HUES6 (cell line): ENCODE measurements around the gene PRKACB.

Source experiments
- H3K27ac ChIP-seq: 2 replicates; pipeline ENCODE4 v1.7.0; 2013; ENCODE audit warnings: low read depth, mild to moderate bottlenecking, low read length, inconsistent platforms
- H3K27me3 ChIP-seq: 2 replicates; pipeline ENCODE4 v1.6.1; 2013; ENCODE audit warnings: low read length; ENCODE audit not compliant: control insufficient read depth, insufficient read depth
- H3K36me3 ChIP-seq: 2 replicates; pipeline ENCODE4 v1.6.1; 2013; ENCODE audit warnings: low read length; ENCODE audit not compliant: control insufficient read depth, insufficient read depth
- H3K4me1 ChIP-seq: 2 replicates; pipeline ENCODE4 v1.6.1; 2013; ENCODE audit warnings: low read length; ENCODE audit not compliant: control insufficient read depth, insufficient read depth
- H3K4me3 ChIP-seq: 2 replicates; pipeline ENCODE4 v1.5.1; 2013; ENCODE audit warnings: low read depth, low read length
- H3K9ac ChIP-seq: one replicate; pipeline ENCODE4 v1.6.1; 2013; ENCODE audit warnings: mild to moderate bottlenecking, low read length
- H3K9me3 ChIP-seq: 2 replicates; pipeline ENCODE4 v1.6.1; 2013; ENCODE audit warnings: low read depth, low read length; ENCODE audit not compliant: control insufficient read depth, insufficient read depth

Gene PRKACB

DNA sequence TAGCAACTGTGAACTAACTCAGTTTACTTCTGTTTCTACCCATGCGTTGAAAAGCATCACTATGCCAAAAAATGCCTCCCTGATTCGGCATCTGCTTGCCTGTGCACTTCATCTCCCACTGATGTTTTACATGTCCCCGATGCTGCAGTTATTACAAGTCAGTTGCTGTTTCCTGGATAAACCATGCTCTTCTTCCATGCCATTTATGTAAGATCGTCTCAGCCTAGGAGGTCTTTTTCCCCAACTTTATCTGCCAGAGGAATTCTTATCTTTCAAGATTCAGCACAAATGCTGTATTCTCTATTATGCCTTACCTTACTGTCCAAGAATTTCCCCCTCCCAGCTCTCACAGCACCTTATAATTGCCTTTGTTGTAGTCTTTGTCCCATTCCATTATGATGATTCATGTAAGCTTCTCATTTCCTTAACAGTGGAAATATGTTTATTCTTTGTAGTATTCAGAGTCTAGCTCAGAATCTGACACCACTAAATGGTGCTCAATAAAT, 30.0 kb downstream of the PRKACB start:
- Histone ChIP-seq H3K4me1 (peaks cover 8% of the 10 kb centered on the region), H3K9me3 (no peaks in the 10 kb centered on the region), H3K27me3 (no peaks in the 10 kb centered on the region), H3K36me3 (no peaks in the 10 kb centered on the region), H3K4me3 (no peak overlapping the region), H3K9ac (no peak overlapping the region), H3K27ac (no peak overlapping the region)

DNA sequence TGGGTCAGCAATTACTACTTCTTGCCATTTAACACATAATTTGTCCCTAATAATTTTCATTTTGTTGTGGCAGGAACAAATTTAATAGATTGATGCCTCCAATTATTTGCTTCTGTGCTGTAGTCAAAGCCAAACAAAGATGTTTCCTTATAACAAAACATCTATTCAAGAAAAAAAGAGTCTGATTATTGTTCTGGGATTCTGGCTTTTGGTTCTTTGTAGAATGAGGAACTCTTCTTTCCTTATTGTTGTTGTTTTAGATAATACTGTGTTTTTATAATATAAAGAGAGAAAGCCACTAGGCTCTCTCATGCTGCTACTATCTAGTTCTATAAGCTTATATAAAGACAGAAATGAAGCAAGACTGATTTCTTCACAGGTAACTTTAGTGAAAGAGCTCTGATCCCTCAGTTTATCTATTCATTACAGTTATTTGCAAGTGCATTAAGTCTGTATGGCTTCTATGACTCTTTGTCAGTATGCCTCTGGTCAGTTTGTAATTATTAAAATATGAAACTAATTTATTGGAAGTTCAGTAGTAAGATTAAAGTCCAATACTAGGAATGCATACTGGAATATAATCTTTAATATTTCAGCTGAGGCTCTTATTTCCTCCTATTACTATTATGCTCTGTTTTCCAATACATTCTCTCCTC, 37.4 kb downstream of the PRKACB start:
- Histone ChIP-seq H3K4me1 (no peaks in the 10 kb centered on the region), H3K4me3 (no peak overlapping the region), H3K9me3 (no peaks in the 10 kb centered on the region), H3K36me3 (no peaks in the 10 kb centered on the region), H3K9ac (no peak overlapping the region), H3K27me3 (no peaks in the 10 kb centered on the region), H3K27ac (no peak overlapping the region)

DNA sequence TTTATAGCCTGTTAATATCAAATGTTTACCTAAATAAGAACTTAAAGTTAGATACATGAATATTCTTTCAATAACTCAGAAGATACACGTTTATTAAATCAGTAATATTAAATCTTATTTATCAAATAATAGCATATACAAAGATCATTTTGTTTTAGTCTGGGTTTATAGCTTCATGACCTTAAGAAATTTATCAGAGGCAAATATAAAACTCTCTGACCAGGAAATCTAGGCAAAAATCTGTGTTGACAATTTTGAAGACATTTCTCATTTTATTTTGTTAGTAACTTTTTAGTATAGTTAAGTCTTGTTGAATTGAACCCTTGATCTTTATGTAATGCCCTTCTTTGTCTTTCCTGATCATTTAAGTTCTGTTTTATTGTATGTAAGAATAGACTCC, 46.4 kb downstream of the PRKACB start:
- no peaks in the 10 kb centered on the region for H3K36me3 ChIP-seq
- H3K4me1 ChIP-seq = no peaks in the 10 kb centered on the region
- H3K27ac ChIP-seq = no peak overlapping the region
- H3K4me3 ChIP-seq = no peak overlapping the region
- H3K9ac ChIP-seq = no peak overlapping the region
- no peaks in the 10 kb centered on the region for H3K27me3 ChIP-seq
- no peaks in the 10 kb centered on the region for H3K9me3 ChIP-seq

DNA sequence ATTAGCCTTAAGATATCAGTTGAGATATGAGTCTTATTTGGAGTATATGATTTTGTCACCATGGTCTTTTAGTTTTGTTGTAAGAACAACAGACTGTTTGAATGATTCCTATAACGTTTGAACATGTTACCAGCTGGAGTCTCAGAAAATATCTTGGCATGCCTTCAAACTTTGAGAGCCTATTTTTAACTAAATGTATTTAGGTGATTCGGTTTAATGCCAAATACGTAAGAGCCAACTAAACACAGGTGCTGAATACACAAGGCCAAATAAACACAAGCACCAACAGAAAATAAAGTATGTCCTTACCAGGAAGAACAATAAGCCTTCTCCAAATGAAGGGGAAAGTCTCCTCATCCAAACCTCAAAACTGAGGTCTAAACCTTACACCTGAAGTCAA, 48.6 kb downstream of the PRKACB start:
- H3K4me3 ChIP-seq = no peak overlapping the region
- no peaks in the 10 kb centered on the region for H3K4me1 ChIP-seq
- H3K27me3 ChIP-seq = no peaks in the 10 kb centered on the region
- H3K36me3 ChIP-seq = no peaks in the 10 kb centered on the region
- no peak overlapping the region for H3K27ac ChIP-seq
- H3K9ac ChIP-seq = no peak overlapping the region
- no peaks in the 10 kb centered on the region for H3K9me3 ChIP-seq

DNA sequence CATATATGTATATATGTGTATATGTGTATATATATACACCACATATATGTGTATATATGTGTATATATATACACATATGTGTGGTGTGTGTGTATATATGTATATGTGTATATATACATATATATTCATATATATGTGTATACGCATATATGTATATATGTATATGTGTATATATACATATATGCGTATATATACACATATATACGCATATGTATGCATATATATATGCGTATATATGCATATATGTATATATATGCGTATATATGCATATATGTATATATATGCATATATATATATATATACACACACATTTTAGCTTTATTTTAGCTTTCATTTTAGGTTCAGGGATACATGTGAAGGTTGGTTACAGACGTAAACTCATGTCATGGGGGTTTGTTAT, 54.8 kb downstream of the PRKACB start:
- Histone ChIP-seq H3K9me3 (no peaks in the 10 kb centered on the region), H3K27me3 (no peaks in the 10 kb centered on the region), H3K36me3 (peaks cover 4% of the 10 kb centered on the region), H3K27ac (no peak overlapping the region), H3K4me1 (no peaks in the 10 kb centered on the region), H3K4me3 (no peak overlapping the region), H3K9ac (no peak overlapping the region)

DNA sequence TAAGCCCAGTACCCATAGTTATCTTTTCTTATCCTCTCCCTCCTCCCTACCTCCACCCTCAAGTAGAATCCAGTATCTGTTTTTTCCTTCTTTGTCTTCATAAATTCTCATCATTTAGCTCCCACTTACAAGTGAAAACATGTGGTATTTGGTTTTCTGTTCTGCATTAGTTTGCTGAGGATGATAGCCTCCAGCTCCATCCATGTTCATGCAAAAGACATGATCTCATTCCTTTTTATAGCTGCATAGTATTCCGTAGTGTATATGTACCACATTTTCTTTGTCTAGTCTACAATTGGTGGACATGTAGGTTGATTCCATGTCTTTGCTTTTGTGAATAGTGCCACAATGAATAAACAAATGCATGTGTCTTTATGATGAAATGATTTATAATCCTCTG, 55.2 kb downstream of the PRKACB start:
- Histone ChIP-seq H3K9ac (no peak overlapping the region), H3K4me1 (no peaks in the 10 kb centered on the region), H3K27me3 (no peaks in the 10 kb centered on the region), H3K27ac (no peak overlapping the region), H3K9me3 (no peaks in the 10 kb centered on the region), H3K36me3 (peaks cover 4% of the 10 kb centered on the region), H3K4me3 (no peak overlapping the region)

DNA sequence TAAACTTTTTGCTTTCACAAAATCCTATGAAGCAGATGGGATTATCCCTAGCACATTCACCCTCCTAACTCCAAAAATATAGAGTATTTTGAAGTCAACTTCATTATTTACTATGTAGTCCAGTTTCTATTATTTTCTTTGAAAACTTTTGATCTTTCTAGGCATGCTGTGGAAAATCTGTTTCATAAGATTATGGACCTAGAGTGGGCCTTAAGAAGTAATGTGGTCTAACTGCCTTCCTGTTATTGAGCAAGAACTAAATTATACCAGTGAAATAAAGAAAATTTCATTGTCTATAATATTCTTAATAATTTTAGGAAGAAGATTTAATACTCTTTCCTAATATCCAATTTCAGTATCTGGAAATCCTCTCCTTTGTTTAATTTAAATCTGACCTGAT, 58.1 kb downstream of the PRKACB start:
- peaks cover 4% of the 10 kb centered on the region for H3K36me3 ChIP-seq
- no peak overlapping the region for H3K4me3 ChIP-seq
- no peaks in the 10 kb centered on the region for H3K27me3 ChIP-seq
- no peaks in the 10 kb centered on the region for H3K9me3 ChIP-seq
- H3K9ac ChIP-seq = no peak overlapping the region
- no peak overlapping the region for H3K27ac ChIP-seq
- H3K4me1 ChIP-seq = no peaks in the 10 kb centered on the region

DNA sequence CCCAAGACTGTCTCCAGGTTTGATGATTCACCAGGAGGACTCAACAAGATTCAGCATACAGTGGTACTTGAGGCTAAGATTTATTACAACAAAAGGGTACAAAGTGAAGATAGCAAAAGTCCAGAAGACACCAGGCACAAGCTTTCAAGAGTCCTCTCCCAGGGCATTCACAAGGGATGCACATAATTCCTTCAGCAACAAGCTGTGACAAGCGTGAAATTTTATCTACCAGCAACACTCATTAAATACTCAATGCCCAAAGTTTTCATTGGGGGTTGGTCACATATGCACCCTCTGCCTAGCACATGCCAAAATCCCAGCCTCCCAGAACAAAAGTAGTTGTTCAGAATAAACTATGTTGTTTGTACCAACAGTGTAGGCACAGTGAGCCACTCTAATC, 62.3 kb downstream of the PRKACB start:
- Histone ChIP-seq H3K27ac (no peak overlapping the region), H3K36me3 (no peaks in the 10 kb centered on the region), H3K27me3 (no peaks in the 10 kb centered on the region), H3K4me3 (no peak overlapping the region), H3K9ac (no peak overlapping the region), H3K4me1 (no peaks in the 10 kb centered on the region), H3K9me3 (no peaks in the 10 kb centered on the region)

DNA sequence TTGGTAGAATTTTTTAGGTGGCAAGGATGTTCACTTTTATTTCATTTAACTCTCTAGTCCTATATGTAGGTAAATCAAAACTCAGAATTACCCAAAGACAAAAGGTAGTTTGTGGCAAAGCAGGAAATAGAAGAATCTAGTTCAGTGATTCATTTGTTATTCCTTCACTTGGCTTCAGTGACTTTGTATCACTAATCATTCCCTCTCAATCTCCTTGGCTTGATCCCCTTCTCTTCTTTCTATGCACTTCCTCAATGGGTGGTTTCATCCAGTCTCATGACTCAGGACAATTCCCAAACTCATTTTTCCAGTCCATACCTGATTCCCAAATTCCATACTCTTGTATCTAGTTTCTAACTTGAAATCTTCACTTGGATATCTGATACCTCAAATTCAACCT, 64.9 kb downstream of the PRKACB start:
- Histone ChIP-seq H3K27me3 (no peaks in the 10 kb centered on the region), H3K9ac (no peak overlapping the region), H3K4me3 (no peak overlapping the region), H3K36me3 (no peaks in the 10 kb centered on the region), H3K4me1 (no peaks in the 10 kb centered on the region), H3K9me3 (no peaks in the 10 kb centered on the region), H3K27ac (no peak overlapping the region)

DNA sequence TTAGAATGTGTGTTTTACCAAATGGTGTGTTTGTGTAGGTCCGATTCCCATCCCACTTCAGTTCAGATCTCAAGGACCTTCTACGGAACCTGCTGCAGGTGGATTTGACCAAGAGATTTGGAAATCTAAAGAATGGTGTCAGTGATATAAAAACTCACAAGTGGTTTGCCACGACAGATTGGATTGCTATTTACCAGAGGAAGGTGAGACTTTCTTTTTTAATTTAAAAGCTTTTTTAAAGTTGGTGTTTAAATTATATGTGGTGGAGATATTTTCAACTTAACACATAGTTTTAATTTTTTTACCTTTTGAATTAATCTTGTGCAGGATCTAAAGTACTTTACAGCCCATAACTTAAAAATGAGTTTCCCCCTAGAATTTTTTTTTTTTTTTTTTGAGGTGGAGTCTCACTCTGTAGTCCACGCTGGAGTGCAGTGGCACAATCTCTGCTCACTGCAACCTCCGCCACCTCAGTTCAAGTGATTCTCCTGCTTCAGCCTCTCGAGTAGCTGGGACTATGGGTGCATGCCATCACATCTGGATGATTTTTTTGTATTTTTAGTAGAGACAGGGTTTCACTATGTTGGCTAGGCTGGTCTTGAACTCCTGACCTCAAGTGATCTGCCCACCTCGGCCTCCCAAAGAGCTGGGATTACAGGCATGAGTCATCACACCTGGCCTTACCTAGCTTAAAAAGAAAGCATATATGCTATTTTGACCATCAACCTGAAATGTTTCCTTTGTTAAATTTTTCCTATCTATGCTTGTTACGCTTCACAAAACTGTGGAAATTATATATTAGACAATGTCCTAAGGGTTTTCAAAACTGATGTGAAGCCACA, 70.3 kb downstream of the PRKACB start:
- Histone ChIP-seq H3K4me3 (no peak overlapping the region), H3K4me1 (no peaks in the 10 kb centered on the region), H3K36me3 (no peaks in the 10 kb centered on the region), H3K9me3 (no peaks in the 10 kb centered on the region), H3K27me3 (no peaks in the 10 kb centered on the region), H3K9ac (no peak overlapping the region), H3K27ac (no peak overlapping the region)

DNA sequence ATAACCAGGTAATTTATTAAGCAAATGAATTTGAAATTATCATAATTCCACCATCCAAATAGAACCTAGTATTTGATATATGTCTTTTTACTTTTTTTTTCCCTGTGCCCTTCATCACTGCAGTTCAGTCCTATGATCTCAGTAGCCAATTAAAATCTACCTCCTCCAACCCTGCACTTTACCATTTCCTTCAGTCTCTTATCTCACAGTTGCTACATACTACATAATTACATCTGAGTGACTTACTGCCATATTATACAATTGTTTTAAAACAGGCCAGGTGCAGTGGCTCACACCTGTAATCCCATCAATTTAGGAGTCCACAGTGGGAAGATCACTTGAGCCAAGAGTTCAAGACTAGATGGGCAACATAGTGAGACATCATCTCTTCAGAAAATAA, 73.2 kb downstream of the PRKACB start:
- Histone ChIP-seq H3K36me3 (no peaks in the 10 kb centered on the region), H3K27me3 (no peaks in the 10 kb centered on the region), H3K9ac (no peak overlapping the region), H3K27ac (no peak overlapping the region), H3K9me3 (peaks cover 3% of the 10 kb centered on the region; the same call in 1 of the 2 replicates), H3K4me3 (no peak overlapping the region), H3K4me1 (no peaks in the 10 kb centered on the region)
